Activated CD4-positive, alpha-beta T cell treated with anti-CD3 and anti-CD28 coated beads, Interleukin-2, Interleukin-6, amounts not matched to agents 100 ng/mL and 50 ng/mL, durations not matched to agents 16 hours and 8 hours (primary cell): ENCODE data around the gene EPN3.

Experiments
- DNase-seq: peaks from one replicate; pipeline ENCODE4 v3.0.0-alpha.2; 2020

Gene EPN3

DNA sequence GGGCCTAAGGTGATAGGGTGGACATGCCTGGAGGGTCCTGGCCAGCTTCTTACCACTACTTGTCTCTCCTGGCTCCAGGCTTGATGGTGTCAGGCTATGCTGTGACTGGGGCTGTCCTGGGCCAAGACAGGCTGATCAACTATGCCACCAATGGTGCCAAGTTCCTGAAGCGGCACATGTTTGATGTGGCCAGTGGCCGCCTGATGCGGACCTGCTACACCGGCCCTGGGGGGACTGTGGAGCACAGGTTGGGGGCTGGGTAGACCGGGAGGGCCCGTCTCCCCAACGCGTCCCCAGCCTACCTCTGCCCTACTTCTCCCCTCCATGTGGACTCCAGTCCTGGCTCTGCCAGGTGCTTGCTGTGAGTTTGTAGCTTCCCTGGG is 18.9 kb downstream of the EPN3 start:
- DNase-seq: no peak

DNA sequence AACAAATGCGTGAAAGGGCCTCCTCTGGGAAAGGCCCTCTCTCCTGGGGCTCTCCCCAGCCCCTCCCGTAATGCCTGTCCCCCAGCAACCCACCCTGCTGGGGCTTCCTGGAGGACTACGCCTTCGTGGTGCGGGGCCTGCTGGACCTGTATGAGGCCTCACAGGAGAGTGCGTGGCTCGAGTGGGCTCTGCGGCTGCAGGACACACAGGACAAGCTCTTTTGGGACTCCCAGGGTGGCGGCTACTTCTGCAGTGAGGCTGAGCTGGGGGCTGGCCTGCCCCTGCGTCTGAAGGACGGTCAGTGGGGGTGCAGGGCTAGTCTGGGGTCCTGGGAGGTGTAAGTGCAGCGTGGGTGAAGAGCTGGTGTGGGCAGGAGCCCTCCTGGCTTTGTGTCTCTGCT is 19.3 kb downstream of the EPN3 start:
- DNase-seq: no peak

DNA sequence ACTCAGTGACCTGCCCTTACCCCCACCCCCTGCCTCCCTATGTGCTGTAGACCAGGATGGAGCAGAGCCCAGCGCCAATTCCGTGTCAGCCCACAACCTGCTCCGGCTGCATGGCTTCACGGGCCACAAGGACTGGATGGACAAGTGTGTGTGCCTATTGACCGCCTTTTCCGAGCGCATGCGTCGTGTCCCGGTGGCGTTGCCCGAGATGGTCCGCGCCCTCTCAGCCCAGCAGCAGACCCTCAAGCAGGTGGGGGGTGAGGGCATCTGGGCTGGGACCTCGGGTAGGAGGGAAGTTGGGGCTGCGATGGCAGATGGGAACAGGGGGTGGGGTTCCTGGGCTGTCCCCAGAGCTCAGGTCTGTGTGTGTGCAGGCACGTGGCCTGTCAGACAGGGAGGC is 21.7 kb downstream of the EPN3 start:
- no peak for DNase-seq

DNA sequence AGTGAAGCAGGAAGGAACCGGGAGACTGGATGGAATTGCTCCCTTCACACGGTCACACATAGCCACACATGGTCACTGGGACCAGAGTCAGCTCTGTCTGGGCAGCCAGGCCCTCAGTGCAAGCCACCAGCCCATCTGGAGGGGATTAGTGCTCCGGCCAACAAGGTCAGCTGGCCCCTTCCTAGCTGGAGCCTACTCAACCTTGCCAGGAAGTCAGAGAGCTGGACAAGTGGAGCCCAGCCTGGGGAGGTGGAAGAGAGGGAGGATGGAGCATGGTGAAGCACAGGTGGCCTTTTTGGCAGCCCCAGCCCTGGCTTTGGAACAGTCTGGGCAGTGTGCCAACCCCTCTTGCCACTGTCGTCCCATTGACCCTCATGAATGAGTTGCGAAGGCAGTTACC is 24.3 kb downstream of the EPN3 start:
- no peak for DNase-seq

DNA sequence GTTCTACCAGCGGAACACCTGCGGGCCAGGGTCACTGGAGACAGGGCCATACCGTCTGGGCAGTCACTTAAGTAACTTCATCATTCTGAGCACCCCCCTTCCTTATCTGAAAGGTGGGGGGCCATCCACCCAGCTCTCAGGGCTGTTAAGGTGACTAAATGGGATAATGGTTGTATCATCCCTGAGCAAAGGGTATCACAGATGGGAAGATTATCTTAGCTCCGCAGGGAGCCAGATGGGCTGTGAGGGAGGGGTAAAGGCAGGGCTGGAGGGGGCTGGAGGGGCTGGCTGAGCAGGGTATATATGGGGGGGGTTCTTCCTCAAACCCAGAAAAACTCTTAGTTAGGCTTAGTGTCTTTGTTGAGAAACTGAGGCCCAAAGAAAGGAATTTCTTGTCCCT is 25.1 kb downstream of the EPN3 start:
- no peak for DNase-seq

DNA sequence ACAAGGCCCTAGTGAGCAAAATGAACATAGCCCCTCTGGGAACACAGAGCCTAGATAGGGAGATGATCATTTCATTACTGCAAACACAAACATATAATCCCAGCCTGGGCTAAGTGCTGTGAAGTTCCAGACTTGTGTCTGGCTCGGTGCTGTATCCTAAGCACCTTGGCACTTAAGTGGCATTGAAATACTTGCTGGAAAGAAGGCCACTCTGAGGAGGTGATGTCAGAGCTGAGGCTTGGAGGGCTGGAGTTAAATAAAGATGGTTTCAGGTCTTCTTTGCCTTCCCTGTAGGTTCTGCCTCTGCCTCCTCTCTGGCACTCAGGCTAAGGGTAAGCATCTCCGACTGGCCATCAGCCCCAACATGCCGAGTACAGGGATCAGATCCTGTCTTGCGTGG is 25.6 kb downstream of the EPN3 start:
- DNase-seq: no peak

DNA sequence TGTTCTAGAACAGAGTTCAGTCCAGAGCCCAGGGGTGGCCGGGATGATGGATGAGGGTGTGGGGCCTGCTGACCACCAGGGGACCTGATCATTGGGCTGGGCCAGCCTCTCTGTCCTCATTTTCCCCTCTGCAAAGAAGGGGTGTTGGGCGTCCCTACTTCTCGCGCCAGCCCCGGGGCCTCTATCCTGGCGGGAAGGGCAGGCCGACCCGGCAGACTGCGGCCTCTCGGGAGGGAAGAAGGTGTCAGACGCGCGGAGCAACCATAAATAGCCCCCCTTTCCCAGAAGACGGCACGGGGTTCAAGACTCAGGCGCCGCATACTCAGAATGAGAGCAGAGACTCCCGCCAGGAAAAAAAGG is 26.0 kb downstream of the EPN3 start:
- no peak for DNase-seq

DNA sequence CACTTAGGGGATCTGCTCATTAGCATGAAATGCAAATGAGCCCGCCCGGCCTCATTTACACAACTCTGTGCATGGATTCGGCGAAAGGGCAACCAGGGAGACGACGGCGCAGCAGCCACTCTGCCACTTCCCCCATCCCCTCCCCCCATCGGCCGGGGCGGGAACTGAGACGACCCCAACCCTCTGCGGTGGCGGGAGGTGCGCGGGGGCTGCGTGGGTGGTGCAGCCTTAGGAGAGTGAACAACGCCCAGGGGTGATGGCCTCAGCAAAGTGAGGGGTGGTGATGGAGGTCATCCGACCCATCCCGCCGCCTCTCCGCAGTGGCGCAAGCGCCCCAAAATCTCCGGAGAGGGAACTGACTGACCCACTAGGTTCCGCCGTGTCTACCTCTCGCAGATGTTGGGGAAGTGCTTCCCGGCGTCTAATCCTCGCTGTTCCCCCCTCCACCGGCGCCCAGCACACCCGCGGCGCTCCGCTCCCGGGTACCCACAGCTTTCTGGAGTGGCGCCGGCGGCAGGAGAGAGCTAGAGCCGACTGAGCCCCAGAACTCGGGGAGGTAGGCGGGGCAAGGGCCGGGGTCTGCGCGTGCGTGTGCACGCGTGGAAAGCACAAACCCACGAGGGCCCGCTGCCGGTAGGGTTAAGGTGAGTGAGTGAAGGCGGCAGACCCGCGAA is 26.5 kb downstream of the EPN3 start:
- no peak for DNase-seq

DNA sequence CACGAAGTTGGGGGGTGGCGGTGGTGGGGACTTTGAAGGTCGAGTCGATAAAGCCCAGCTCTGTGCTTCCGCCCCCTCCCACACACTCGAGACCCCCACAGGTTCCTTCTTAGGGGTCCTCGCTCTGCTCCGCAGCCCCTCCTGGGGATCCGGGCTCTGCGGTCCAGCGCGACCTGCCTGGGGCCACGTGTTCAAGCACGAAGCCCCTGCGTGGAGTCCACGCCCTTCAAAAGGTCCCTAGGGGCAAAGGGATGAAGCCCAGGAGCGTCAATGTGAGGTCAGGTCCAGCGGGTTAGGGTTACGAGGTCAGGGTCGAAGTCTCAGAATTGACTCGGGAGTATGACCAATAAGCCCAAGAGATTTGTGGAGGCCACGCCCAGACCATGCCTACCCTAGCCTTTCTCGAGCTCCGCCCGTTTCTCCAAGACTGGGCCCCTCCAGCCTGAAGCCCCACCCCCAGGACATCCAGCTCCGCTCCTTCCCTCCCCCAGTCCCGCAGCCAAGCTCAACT is 27.2 kb downstream of the EPN3 start:
- DNase-seq: peak; percentile 28

DNA sequence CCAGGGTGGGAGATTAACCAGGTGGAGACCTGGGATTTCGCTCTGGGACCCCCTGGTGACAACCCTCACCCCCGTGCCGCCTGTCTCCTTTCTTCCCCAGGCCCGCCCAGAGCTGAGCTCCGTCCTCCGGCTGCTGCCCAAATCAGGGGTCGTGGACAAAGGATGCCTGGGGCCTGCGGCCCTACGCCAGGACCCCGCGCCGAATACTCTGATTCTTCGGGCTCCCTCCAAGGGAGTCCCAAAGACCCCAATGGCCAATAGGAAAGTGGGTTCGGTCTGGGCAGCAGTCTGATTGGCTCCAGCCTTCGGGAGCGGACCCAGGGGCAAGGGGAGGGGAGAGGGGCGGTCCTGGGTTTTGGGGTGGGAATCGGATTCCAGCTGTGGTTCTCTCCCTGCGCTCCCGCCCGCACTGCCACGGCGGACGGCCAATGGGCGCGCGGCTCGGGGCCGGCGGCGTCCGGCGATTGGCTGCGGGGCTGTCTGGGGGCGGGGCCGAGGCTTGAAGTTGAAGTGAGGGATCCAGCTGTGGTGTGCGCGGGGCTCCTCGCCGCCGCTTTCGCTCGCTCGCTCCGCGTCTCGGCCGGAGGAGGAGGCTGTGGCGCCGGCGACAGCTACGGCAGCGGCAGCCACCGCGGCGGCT is 27.8 kb downstream of the EPN3 start, which contains the start of gene CACNA1G:
Gene CACNA1G, plus strand, starts transcription at position 531 of the 640 bp plus-strand sequence. CDS start 745 bp downstream, outside the sequence.
- DNase-seq: peak; percentile 89

DNA sequence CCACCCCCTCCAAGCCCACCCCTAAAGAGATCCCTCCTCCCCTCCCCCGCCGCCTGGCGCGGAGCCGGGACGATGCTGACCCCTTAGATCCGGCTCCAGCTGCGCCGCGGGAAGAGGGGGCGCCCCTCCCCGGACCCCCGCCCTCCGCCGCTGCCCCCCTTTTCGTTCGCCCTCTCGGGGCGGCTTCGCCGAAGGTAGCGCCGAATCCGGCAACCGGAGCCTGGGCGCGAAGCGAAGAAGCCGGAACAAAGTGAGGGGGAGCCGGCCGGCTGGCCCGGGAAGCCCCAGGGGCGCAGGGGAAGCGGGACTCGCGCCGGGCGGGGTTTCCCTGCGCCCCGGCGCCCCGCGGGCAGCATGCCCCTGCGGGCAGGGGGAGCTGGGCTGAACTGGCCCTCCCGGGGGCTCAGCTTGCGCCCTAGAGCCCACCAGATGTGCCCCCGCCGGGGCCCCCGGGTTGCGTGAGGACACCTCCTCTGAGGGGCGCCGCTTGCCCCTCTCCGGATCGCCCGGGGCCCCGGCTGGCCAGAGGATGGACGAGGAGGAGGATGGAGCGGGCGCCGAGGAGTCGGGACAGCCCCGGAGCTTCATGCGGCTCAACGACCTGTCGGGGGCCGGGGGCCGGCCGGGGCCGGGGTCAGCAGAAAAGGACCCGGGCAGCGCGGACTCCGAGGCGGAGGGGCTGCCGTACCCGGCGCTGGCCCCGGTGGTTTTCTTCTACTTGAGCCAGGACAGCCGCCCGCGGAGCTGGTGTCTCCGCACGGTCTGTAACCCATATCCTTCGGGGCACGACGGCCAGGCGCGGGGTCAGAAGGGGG is 28.6 kb downstream of the EPN3 start:
- DNase-seq: no peak

DNA sequence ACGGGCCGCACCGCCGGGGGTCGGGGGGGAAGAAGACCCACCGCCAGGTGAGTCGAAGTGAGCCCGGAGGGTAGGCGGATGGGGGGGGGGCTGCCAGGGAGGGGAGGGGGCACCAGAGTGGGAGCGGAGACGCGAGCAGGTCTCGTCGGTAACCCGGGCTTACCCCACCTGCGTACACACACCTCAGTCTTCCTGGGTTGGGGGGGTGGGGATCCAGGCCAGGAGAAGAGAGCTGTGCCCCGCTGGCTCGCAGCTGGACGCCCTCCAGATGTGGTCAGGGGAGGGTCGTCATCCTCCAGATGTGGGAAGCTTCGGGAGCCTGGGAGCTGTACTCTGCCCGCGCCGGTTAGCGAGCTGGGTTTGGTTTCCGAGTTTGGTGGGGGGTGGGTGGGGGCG is 29.2 kb downstream of the EPN3 start:
- no peak for DNase-seq

DNA sequence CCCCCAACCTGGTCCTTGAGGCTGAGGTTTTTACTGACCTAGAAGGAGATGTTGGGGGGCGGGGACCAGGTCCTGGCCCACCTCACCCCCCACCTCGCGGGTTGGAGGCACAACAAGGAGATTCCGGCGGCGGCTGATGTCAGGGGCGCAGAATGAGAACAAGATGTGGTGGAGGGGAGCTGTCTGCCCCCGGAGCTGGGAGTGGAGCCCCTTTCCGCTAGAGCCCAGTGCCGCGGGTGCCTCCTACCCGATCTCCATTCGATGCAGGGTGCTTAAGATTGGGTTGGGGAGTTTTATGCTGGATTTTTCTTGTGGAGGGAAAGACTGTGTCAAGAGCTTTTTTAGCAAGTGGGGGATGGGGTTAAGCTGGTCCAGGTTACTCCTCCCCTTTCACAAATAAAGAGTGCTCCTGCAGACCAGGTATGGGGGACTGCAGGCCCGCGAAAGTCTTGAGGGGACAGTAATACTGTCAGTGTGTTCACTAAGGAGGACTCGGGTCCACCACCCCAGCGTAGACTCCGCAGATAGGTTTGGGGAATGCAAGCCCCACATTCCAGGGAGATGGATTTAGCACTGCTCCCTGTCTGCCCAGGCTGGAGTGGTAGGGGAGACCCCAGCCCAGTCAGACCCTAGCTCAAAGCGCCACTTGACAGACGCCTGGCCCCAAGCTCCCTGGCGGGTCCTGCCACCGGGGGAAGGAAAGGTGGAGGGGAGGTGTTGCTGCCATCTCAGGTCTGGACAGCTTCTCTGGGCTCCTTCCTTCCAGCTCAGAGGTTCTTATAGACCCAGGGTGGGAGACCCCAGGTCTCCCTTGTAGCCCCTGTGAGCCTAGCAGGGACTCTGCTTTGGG is 29.9 kb downstream of the EPN3 start:
- no peak for DNase-seq

DNA sequence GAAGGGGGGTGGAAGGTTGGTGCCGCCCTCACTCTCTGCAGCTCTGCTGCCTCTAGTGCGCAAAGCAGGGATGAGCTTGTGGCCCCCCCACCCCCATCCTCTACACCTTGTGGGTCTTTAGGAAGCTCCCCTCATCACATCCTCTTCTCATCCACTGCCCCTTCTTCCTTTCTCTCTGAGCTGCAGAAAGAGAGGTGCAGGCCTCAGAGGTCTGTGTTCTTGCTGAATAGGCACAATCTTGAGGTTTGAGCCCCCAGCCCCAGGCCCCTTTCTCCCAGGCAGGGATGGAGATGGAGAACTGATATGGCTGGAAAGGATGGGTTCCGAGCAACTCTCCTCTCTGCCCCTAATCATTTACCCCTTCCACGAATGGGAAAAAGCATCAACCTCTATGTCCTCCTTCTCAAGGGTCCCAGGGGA is 30.6 kb downstream of the EPN3 start:
- DNase-seq: no peak

DNA sequence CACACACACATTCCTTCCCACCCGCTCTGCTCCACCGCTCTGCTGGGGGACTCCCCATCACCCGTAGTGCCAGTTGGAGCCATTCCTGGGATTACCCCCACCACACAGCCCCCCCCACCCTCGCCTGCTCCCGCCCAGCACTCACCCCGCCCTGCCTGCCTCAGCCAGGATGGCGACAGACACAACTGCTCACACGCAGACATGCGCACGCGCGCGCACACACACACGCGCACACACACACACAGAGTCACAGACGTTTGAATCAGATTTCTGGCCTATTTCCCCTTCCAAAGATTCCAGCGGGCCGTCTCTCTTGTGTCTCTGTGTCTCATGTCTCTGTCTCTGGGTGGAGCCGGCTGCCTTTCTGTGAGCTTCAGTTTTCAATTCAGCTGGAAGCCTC is 32.4 kb downstream of the EPN3 start:
- no peak for DNase-seq

DNA sequence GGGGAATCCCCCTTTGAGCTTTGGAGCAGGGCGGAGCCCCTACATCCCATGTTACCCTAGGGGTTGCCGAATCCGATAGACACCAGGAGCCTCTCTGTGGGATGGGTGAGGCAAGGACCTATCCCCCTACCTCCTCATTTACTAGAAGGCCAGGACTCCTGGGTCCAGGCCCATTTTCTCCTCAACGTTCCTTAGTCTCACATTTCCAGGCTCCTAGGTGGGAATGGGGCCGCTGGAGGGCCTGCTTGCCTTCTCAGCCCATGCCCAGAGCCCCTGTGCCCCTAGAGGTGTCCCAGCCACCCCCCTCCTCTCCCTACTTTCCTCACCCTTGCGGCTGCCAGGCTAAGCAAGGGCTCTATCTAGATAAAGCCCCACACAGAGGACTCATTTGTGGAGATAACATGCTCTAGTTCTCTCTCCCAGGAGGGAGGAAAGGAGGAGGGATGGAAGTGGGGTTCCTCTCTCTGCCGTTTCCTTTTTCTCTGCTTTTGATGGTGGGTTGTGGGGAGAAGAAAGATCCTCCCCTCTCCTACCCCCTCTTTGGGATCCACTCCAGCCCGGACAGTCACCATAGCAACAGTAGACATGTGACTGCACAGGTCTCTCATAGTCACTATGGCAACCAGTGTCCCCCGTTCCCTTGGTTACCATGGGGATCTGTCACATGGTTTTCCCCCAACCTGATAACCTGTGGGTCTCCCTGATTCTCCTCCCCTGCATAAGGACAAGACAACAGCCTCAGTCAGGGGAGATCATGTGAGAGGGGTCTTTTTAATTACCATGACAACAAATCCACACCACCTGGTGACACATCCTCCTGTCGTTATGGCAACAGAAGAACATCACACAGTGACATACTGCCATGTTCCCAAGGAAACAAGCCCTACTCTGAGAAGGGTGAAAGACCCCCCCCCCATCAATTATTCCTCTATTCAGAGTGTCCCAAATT is 33.1 kb downstream of the EPN3 start:
- DNase-seq: no peak

DNA sequence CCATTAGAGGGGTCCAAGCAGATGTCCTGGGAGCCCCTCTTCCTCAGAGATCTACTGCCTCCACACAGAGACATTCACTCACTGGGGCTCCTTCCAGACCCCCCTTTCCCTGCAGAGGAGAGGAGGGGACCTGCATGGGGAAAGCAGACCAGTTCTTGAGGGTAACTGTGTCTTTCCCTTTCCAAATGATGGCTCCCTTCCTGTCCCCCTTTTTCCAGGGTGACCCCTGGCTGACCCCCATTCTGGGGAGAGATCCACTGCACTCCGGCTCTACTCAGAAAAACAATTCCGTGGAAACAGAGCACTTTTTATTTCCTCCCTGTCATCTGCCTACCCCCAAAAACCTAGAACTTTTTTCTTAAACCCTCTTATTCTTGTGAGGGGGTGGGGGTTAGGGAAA is 34.4 kb downstream of the EPN3 start:
- DNase-seq: no peak

DNA sequence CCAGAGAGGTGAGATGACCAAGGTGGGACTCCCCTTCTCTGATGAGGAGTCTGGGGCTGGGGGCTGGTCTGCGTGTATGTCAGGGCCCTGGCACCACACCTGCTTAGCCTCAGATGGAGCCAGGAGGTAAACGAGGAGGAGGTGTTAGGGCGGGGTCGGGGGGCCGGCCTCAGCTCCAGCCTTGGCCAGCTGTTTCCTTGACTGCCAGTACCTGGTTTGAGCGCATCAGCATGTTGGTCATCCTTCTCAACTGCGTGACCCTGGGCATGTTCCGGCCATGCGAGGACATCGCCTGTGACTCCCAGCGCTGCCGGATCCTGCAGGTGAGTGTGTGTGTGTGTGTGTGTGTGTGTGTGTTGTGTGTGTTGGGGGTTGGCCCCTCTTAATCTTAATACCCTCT is 36.1 kb downstream of the EPN3 start:
- DNase-seq: no peak

DNA sequence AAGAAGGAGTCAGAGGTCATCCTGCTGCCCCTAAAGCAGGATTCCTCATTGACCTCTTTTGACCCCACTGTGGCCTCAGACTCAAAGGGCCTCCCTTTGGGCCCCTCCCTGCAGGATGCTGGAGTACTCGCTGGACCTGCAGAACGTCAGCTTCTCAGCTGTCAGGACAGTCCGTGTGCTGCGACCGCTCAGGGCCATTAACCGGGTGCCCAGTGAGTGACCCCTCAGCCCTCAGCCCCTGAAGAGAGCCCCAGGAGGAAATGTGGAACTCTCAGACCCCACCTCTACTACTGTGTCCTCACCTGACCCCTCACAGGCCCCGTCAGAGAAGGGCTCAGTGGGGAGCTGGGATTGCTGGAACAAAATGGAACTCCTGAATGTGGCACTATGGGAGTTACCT is 37.1 kb downstream of the EPN3 start:
- DNase-seq: no peak

DNA sequence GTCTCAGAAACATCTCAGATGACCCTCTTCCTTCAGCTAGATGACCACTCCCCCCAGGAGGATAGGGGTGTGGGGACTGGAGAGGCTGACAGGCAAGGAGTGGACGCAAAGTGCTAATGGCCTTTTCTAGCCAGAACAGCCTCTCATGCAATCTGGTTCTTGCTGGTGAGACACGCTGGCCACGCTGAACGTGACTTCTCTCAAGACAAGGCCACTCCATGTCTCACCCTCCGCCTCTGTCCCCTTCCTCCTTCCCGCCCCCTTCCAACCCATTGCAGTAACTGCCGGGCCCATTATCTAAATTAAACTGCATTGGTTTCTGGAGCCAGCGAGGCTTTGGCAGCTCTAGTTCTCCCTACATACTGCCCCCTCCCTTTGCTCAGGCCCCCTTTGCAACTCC is 37.5 kb downstream of the EPN3 start:
- DNase-seq: no peak

DNA sequence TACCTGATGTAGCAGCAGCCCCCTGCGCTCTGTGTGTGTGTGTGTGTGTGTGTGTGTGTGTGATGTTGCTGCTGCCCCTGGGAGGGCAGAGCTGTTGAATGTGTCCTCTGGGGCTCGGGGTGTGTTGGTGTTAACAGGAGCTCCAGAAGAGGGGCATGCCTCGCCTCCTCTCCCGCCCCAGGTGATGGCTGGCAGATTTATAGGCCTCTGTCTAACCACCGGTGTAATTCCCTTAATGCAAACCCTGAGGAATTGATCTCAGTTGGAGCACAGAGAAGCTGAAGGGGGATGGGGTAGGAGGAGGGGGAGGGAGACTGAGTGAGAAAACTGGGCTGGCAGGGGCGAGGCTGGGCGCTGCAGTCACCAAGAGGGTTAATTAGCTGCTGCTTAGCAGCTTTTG is 38.0 kb downstream of the EPN3 start:
- no peak for DNase-seq

DNA sequence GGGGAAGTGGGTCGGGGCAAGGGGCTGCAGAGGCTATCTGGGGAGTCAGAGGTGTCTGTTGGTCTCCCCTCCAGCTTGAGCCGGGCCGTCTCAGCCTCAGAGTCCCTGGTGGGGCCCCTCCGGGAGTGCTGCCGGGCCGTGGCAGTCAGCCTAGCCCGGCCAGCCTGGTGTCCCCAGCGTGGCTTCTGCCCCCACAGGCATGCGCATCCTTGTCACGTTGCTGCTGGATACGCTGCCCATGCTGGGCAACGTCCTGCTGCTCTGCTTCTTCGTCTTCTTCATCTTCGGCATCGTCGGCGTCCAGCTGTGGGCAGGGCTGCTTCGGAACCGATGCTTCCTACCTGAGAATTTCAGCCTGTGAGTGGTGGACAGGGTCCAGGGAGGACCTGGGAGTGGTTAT is 39.1 kb downstream of the EPN3 start:
- DNase-seq: no peak
